ENCODE measurements around the gene TMEM63A.
"Not testable (repeated sequence)": the region's sequence is repeated elsewhere in the genome, so short reads cannot be mapped to it uniquely, and the experiment has no call there.

Gene TMEM63A
- total RNA-seq: 235 to 388 (median 318) reads per million in 3 donors

- DNase-seq: peak; percentile 82 to 88 (median 83)
- H3K4me3 ChIP-seq (ENCODE audit: insufficient read depth, low read depth, low read length, poor library complexity, severe bottlenecking): peak within 1 kb of the TSS; percentile 93
- no peaks in the 10 kb centered on the region for H3K9me3 ChIP-seq (ENCODE audit: control insufficient read depth, low read length)
- H3K27me3 ChIP-seq (replicated peaks; ENCODE audit: control insufficient read depth, insufficient read depth, low read length, poor library complexity, severe bottlenecking): no peaks in the 10 kb centered on the region
- H3K36me3 ChIP-seq (ENCODE audit: control insufficient read depth, insufficient read depth, low read length): peaks cover 14% of the 10 kb centered on the region
- H3K4me1 ChIP-seq (ENCODE audit: control insufficient read depth, insufficient read depth, low read length, poor library complexity, severe bottlenecking): peaks cover 44% of the 10 kb centered on the region
- H3K27ac ChIP-seq (ENCODE audit: insufficient read depth, low read length, poor library complexity, severe bottlenecking): peak within 1 kb of the TSS; percentile 87
These were observed at the start of gene TMEM63A for GRCh38 chr1:225881959-225882693. Gene TMEM63A, minus strand, starts transcription at chr1:225882380. Its CDS starts 4,800 bp downstream, at chr1:225877580.

GRCh38 chr1:225931270-225932136 lies 49.3 kb upstream of the TMEM63A start:
- DNase-seq: no peak
- no peaks in the 10 kb centered on the region for H3K27me3 ChIP-seq (replicated peaks; ENCODE audit: control insufficient read depth, insufficient read depth, low read length, poor library complexity, severe bottlenecking)
- no peaks in the 10 kb centered on the region for H3K9me3 ChIP-seq (ENCODE audit: control insufficient read depth, low read length)

GRCh38 chr1:225930566-225930965 lies 48.4 kb upstream of the TMEM63A start:
- H3K4me3 ChIP-seq (ENCODE audit: insufficient read depth, low read depth, low read length, poor library complexity, severe bottlenecking): no peak overlapping the region

More at GRCh38 chr1:225931270-225932136, 49.3 kb upstream of the TMEM63A start:
- Histone ChIP-seq H3K36me3 (ENCODE audit: control insufficient read depth, insufficient read depth, low read length) (no peaks in the 10 kb centered on the region), H3K4me3 (ENCODE audit: insufficient read depth, low read depth, low read length, poor library complexity, severe bottlenecking) (no peak overlapping the region), H3K27ac (ENCODE audit: insufficient read depth, low read length, poor library complexity, severe bottlenecking) (no peak overlapping the region), H3K4me1 (ENCODE audit: control insufficient read depth, insufficient read depth, low read length, poor library complexity, severe bottlenecking) (no peaks in the 10 kb centered on the region)

GRCh38 chr1:225929462-225929861 lies 47.3 kb upstream of the TMEM63A start:
- not testable (repeated sequence) for H3K36me3 ChIP-seq (ENCODE audit: control insufficient read depth, insufficient read depth, low read length); H3K27ac ChIP-seq (ENCODE audit: insufficient read depth, low read length, poor library complexity, severe bottlenecking); DNase-seq; H3K4me3 ChIP-seq (ENCODE audit: insufficient read depth, low read depth, low read length, poor library complexity, severe bottlenecking); H3K9me3 ChIP-seq (ENCODE audit: control insufficient read depth, low read length); H3K27me3 ChIP-seq (replicated peaks; ENCODE audit: control insufficient read depth, insufficient read depth, low read length, poor library complexity, severe bottlenecking); H3K4me1 ChIP-seq (ENCODE audit: control insufficient read depth, insufficient read depth, low read length, poor library complexity, severe bottlenecking)

More at GRCh38 chr1:225930566-225930965, 48.4 kb upstream of the TMEM63A start:
- Histone ChIP-seq H3K4me1 (ENCODE audit: control insufficient read depth, insufficient read depth, low read length, poor library complexity, severe bottlenecking) (no peaks in the 10 kb centered on the region), H3K27me3 (replicated peaks; ENCODE audit: control insufficient read depth, insufficient read depth, low read length, poor library complexity, severe bottlenecking) (no peaks in the 10 kb centered on the region), H3K27ac (ENCODE audit: insufficient read depth, low read length, poor library complexity, severe bottlenecking) (no peak overlapping the region), H3K9me3 (ENCODE audit: control insufficient read depth, low read length) (no peaks in the 10 kb centered on the region), H3K36me3 (ENCODE audit: control insufficient read depth, insufficient read depth, low read length) (no peaks in the 10 kb centered on the region)
- DNase-seq: no peak

- H3K36me3 ChIP-seq (ENCODE audit: control insufficient read depth, insufficient read depth, low read length): no peaks in the 10 kb centered on the region
- H3K4me1 ChIP-seq (ENCODE audit: control insufficient read depth, insufficient read depth, low read length, poor library complexity, severe bottlenecking): peaks cover 5% of the 10 kb centered on the region
- no peak overlapping the region for H3K4me3 ChIP-seq (ENCODE audit: insufficient read depth, low read depth, low read length, poor library complexity, severe bottlenecking)
- no peaks in the 10 kb centered on the region for H3K27me3 ChIP-seq (replicated peaks; ENCODE audit: control insufficient read depth, insufficient read depth, low read length, poor library complexity, severe bottlenecking)
- DNase-seq: no peak
- H3K27ac ChIP-seq (ENCODE audit: insufficient read depth, low read length, poor library complexity, severe bottlenecking): peak overlapping the region; percentile 18
- no peaks in the 10 kb centered on the region for H3K9me3 ChIP-seq (ENCODE audit: control insufficient read depth, low read length)
These were observed 46.3 kb upstream of the TMEM63A start for GRCh38 chr1:225928186-225929175.

- peaks cover 17% of the 10 kb centered on the region for H3K4me1 ChIP-seq (ENCODE audit: control insufficient read depth, insufficient read depth, low read length, poor library complexity, severe bottlenecking)
- peaks cover 9% of the 10 kb centered on the region for H3K36me3 ChIP-seq (ENCODE audit: control insufficient read depth, insufficient read depth, low read length)
- DNase-seq: no peak
- no peak overlapping the region for H3K4me3 ChIP-seq (ENCODE audit: insufficient read depth, low read depth, low read length, poor library complexity, severe bottlenecking)
- no peak overlapping the region for H3K27ac ChIP-seq (ENCODE audit: insufficient read depth, low read length, poor library complexity, severe bottlenecking)
- no peaks in the 10 kb centered on the region for H3K9me3 ChIP-seq (ENCODE audit: control insufficient read depth, low read length)
- H3K27me3 ChIP-seq (replicated peaks; ENCODE audit: control insufficient read depth, insufficient read depth, low read length, poor library complexity, severe bottlenecking): no peaks in the 10 kb centered on the region
These were observed 44.5 kb upstream of the TMEM63A start for GRCh38 chr1:225926551-225927113.

- H3K27ac ChIP-seq (ENCODE audit: insufficient read depth, low read length, poor library complexity, severe bottlenecking): peak within 1 kb of the TSS; percentile 87
- H3K4me1 ChIP-seq (ENCODE audit: control insufficient read depth, insufficient read depth, low read length, poor library complexity, severe bottlenecking): peaks cover 17% of the 10 kb centered on the region
- DNase-seq: peak; percentile 90 to 93 (median 92)
- H3K27me3 ChIP-seq (replicated peaks; ENCODE audit: control insufficient read depth, insufficient read depth, low read length, poor library complexity, severe bottlenecking): no peaks in the 10 kb centered on the region
- peak within 1 kb of the TSS; percentile 96 for H3K4me3 ChIP-seq (ENCODE audit: insufficient read depth, low read depth, low read length, poor library complexity, severe bottlenecking)
- H3K9me3 ChIP-seq (ENCODE audit: control insufficient read depth, low read length): no peaks in the 10 kb centered on the region
- H3K36me3 ChIP-seq (ENCODE audit: control insufficient read depth, insufficient read depth, low read length): peaks cover 26% of the 10 kb centered on the region
These were observed 41.7 kb upstream of the TMEM63A start, which contains the start of gene PYCR2 for GRCh38 chr1:225923692-225924555. Gene PYCR2, minus strand, starts transcription at chr1:225924250. Its CDS starts 140 bp downstream, at chr1:225924110.

GRCh38 chr1:225923381-225923691 lies 41.2 kb upstream of the TMEM63A start:
- Histone ChIP-seq H3K4me3 (ENCODE audit: insufficient read depth, low read depth, low read length, poor library complexity, severe bottlenecking) (peak overlapping the region; percentile 96), H3K27me3 (replicated peaks; ENCODE audit: control insufficient read depth, insufficient read depth, low read length, poor library complexity, severe bottlenecking) (no peaks in the 10 kb centered on the region), H3K27ac (ENCODE audit: insufficient read depth, low read length, poor library complexity, severe bottlenecking) (peak overlapping the region; percentile 87), H3K36me3 (ENCODE audit: control insufficient read depth, insufficient read depth, low read length) (peaks cover 26% of the 10 kb centered on the region), H3K9me3 (ENCODE audit: control insufficient read depth, low read length) (no peaks in the 10 kb centered on the region), H3K4me1 (ENCODE audit: control insufficient read depth, insufficient read depth, low read length, poor library complexity, severe bottlenecking) (peaks cover 17% of the 10 kb centered on the region)
- DNase-seq: no peak
